NCI-H1694 (cell line): ENCODE data around the gene CSPG5.

ENCODE experiments used
- DNase-seq: peaks from one replicate; lab custom pipeline; 2025; lab: John Stamatoyannopoulos, UW

The CSPG5 gene

DNA sequence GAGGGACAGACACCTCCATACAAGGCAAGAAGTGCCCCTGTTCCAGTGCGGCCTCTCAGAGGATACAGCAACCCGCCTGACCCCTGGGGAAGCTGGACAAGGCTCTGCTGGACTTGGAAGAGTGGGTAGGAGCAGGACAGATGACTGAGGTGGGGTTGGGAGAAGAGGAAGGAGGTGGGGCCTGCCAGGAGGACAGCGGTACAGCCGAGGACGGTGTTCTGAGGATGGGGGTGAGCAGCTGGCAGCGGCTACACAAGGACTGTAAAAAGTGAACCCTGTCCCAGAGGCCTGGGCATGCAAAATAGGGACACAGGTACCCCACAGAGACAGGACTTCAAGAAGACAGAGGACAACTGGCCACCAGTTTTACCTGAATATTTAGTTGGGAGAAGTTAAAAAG lies 41.7 kb downstream of the CSPG5 start:
- DNase-seq, result no peak

DNA sequence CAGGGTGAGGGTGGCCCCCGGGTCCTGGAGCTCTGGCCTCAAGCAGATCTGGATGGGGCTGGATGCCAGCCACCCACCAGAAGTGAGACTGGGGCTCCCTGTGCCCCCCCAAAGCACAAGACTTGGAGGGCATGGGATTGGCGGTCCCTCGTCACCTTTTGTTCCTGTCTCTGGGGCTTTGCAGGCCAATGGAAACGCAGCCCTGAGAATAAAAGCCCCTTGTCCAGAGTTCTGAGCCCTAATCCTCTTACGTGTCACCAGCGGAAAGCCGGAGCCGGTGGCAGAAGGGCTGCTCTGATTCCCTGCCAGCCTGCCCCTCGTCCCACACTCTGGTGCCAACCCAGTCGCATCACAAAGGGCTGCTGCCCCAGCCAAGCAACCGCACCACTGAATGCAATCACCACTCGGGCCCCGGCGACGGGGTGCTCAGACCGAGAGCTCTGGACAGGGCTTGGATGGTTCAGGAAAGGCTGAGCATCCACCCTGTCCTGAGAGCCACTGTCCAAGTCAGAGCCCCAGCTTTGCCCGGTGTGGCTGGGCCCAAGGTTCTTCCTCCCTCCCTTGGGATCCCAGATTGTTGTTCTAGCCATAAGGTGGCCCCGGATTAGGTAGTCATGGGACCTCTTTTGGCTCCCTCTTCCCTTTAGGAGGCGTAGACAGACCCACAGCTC lies 42.3 kb downstream of the CSPG5 start:
- no peak for DNase-seq

DNA sequence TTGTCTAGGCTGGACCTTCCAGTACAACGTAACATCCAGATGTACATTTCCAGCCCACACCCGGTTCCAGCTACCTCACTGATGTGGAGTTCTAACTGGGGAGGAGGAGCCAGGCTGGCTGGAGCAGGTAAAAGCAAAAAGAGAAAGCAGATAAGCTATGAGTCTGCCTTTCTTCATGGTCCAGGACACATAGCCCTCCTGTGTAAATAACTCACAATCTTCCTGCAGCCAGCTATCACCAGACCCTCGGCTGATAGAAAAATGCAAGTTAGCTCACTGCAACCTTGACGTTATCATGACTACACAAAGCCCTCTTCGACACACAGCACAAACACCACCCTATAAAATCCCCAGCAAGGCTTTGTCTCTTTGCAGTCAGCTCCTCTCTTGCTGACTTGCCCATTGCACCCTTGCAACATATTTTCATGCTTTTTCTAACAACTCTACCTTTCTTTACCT lies 44.6 kb downstream of the CSPG5 start:
- no peak for DNase-seq

DNA sequence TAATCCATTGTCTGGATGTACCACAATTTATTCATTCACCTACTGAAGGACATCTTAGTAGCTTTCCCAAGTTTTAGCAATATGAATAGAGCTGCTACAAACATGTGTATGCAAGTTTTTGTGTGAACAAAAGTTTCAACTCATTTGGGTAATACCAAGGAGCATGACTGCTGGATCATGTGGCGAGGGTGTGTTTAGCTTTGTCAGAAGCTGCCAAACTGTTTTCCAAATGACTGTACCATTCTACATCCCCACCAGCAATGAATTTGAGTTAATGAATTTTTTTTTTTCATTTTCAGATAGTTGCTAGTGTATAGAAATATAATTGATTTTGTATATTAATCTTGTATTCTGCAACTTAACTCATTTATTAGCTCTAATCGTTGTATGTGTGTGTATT lies 45.2 kb downstream of the CSPG5 start:
- DNase-seq, result no peak

DNA sequence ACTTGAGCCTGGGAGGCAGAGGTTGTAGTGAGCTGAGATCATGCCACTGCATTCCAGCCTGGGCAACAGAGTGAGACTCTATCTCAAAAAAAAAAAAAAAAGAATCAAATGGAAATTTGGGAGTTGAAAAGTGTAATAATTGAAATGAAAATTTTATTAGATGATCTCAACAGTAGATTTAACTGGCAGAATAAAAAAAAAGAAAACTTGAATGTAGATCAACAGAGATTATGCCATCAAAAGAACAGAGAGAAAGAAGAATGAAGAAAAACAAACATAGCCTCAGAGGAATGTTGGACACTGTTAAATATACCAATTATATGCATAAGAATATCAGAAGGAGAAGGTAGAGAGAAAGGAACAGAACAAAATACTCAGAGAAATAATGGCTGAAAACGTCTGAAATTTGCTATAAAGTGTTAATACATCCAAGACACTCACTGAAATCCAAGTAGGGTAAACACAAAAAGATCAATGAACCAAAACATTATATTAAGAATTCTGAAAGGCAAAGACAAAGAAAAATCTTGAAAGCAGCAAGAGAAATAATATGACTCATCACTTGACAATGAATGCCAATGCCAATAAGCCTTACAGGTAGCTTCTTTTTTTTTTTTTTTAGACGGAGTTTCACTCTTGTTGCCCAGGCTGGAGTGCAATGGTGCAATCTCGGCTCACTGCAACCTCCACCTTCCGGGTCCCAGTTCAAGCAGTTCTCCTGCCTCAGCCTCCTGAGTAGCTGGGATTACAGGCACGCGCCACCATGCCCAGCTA lies 50.5 kb downstream of the CSPG5 start:
- DNase-seq, result no peak

DNA sequence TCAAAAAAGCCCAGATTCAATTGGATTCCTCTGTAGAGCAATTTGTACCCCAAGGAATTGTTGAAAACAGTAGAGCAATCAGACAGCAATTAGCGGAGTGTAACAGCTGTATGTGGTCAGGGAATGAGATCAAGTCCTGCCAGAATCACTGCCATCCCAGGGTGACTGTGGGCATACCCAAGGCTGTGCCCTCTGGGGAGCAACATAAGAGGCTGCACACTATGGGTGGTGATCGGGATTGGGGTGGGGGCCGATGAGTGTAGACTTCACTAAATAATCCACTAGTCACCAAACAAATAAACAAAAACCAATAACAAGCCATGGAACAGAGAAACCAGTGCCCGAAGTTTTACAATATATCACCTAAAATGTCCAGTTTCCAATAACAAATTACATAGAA lies 53.0 kb downstream of the CSPG5 start:
- no peak for DNase-seq

DNA sequence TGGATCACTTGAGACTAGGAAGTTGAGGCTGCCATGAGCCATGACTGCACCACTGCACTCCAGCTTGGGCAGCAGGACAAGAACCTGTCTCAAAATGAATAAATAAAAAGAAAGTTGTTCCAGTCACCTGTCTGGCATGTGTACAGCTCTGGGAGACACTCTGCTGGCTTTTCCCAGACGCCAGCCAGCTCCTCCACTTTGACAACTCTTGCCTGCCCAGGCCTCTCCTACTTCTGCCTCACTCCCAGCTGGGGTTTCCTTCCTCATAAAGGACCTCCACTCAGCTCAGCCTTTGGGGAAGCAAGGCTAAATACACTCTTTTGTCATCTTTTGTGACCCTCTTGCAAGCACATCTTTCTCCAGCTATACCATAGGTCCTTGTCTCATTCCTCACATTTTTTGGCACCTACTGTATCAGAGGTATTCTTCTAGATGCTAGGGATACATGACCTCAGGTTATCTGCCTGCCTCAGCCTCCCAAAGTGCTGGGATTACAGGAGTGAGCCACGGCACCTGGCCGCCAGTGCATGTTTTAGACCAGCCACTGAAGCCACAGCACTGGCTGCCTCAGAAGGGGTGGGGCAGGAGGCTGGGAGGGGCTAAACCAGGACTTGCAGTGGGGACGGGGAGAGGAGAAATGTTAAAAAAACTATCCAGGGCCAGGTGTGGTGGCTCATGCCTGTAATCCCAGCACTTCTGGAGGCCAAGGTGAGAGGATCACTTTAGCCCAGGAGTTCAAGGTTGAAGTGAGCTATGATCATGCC lies 55.2 kb downstream of the CSPG5 start:
- DNase-seq, result no peak

DNA sequence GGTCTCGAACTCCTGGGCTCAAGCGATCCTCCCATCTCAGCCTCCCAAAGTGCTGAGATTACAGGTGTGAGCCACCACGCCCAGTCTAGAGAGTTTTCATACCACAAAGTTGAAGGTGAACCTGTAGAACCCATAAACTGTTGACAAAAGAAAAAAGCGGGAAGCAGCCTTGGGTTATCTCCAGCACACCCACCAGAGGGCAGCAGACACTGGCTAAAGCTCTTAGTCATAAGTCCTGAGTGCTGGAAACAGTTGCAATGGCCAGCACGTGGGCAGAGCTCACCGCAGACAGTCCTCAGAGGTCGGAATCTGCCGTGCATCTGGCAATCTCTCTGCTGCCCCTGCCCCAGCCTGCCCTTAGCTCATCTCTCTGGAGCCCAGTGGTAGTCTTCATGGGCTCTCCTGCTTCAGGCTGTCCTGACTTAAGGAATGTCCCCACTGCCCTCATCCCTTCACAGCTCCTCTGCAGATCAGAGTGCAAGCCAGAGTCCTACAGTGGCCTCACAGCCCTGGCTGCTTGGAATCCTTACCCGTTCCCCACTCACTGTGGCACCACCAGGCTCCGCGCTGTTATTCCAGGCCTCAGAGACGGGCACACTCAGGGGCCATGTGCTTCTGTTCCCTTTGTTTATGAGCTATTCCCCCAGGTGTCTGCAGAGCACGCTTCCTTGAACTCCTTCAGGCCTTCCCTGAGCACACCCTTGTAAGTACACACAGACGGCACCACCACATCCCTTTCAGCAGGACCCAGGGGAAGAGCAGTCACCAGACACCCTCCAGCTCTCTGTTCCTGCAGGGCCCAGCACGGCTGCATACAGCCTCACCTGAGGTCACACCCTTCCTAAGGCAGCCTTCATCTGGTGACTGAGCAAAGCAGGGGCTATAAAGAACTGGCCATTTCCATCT lies 56.3 kb downstream of the CSPG5 start:
- peak; percentile 67 for DNase-seq

DNA sequence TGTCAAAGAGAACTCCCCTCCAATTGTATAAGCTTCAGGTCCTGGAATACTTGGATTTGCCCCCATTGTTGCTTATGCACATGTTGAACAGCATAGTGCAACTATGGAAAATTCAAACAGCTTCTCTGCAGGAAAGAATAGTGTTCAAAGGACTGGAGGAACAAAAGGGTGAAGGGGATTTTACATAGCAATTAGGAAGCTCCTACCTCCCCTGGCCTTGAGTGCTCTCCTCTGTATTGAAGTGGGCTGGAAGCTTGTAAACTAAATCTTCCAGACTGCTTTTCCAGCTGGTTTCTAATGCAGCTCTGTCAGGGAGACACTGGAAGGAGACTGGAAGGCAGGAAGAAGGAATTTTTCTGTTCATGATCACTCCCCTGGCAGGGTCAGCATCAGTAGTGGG lies 57.9 kb downstream of the CSPG5 start:
- no peak for DNase-seq

DNA sequence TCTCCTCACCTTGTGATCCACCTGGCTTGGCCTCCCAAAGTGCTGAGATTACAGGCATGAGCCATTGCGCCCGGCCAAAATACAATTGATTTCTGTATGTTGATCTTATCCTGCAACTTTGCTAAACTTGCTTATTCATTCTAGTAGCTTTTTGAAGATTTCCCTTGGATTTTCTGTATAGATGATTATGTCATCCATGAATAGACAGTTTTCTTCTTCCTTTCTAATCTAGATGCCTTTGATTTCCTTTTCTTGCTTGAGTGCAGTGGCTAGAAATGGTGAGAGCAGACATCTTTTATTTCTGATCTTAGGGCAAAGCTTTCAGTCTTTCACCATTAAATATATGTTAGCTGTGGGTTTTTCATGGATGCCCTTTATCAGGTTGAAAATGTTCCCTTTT lies 60.7 kb downstream of the CSPG5 start:
- DNase-seq, result no peak

DNA sequence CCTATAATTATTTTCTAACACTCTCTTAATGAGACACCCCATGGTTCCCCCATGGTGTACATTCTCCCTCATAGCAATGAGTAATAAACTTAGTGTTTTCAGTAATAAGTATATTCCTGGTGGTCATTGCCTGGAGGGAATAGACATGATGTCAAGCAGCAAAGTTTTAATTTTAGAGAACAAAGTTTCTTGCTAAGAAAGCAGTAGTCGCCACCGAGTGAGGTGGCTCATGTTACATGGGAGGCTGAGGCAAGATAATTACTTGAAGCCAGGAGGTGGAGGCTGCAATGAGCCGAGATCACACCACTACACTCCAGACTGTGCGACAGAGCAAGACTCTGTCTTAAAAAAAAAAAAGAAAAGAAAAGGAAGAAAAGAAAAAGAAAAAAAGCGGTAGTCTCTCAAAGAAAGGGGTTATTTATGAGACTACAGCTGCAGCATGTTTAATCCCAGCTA lies 62.8 kb downstream of the CSPG5 start:
- DNase-seq, result no peak

DNA sequence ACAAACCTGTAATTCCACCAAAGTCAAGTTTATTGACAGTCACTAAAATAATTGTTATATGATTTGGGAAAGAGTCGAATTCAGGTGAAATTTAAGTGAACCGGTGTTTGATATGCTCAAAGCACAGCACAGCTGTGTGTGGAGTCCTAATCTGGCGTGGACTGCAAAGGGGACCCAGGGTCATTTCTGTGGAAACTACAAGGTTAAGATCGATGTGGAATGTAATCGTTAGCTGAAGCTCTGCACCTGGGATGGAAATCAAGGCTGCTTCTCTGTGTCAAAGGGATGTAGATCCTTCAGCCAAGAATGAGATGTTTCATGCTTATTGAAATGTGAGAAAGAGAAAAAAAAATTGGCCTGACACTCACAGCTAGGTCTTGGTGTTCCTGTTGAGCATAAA lies 63.6 kb downstream of the CSPG5 start:
- DNase-seq, result no peak

DNA sequence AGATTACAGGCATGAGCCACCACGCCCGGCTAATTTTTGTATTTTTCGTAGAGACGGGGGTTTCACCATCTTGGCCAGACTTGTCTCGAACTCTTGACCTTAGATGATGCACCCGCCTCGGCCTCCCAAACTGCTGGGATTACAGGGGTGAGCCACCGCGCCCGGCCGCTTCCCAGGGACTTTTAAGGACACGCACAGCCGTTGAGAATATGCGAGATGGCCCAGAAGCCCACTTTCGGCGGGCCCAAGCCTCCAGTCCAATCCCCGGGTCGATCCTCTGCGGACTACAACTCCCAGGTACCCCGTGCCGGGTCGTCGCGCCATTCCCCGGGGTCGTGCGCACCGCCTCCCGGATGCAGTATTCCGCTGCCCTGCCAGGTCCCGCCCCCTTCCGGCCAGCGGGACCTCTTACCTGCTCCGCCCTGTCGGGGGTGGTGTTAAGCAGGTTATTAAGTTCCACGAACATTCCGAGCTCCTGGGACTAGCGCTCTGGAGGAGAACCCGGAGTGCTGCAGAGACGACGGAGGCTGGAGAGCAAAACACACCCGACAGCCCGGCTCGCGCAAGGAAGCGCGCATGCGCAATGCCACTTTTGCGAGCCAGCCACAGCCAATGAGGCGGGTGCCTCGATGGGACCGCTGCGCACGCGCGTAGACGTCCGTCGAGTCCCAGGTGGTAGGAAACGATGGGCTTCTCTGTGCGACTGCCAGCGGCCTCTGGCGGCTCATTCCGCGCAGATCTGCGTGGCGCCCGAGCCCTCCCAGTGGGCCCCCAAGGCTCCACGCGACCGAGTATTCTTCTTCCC lies 65.3 kb downstream of the CSPG5 start, which contains the start of gene ELP6:
Gene ELP6, minus strand, starts transcription at position 588 of the 805 bp plus-strand sequence. Its CDS starts 122 bp downstream, at position 466.
- peak; percentile 43 for DNase-seq

DNA sequence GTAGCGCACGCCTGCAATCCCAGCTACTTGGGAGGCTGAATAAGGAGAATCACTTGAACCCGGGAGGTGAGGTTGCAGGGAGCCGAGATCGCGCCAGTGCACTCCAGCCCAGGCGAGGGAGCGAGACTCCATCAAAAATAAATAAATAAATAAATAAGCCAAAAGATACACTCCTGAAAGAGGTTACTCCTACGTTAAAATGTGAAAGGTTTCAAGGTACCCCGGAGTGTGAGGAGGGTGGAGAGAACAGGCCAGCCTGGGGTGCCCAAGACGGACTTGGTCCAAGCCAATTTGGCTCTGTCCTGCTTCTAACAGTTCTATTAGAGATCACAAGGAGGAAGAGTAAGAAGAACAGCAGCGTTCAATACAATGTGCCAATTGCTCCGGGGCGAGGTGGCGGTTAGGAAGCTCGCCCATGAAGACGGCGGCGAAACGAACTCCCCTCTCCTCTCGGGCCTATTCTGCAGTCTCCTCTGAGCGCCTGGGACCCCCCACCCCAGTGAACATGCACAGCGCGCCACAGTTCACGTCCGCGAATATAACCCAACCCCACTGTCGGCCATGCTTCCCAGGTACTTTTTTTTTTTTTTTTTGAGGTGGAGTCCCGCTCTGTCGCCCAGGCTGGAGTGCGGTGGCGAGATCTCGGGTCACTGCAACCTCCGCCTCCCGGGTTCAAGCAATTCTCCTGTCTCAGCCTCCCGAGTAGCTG lies 66.1 kb downstream of the CSPG5 start:
- no peak for DNase-seq
